ENCODE results near the gene SPG21.

DNA sequence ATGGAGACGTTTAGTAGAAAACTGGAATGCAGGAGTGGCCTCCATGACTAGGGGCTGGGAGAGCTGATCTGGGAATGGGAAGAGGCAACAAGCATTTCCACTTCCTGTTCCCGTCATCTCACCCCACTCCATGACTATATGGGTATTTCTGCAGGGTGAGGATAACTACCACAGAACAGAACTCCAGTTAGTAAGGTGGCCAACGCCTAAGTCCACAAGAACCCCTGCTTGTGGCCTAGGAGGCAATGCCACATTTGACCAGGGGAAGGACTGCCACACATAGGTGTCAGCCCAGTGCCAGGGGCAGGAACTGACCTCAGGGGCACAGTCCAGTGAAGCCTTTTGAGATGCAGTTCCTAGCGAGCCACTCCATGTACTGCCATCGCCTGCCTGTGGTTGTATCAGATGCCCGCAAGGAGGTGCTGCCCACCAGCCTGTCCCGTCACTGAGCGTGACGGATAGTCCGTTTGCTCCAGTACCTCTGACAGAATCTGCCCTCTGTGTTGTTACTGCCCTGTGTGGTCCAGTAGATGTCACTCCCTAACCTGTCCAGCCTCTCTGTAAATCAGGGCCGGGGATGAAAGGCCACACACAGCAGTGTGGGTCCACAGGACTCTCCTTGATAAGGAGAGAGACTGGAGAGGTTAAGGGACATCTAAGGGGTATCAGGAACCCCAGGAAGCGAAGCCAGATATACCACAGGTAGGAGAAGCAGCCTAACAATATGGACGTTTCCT, 43.3 kb upstream of the SPG21 start:
- TF ChIP-seq, protein P1, sequence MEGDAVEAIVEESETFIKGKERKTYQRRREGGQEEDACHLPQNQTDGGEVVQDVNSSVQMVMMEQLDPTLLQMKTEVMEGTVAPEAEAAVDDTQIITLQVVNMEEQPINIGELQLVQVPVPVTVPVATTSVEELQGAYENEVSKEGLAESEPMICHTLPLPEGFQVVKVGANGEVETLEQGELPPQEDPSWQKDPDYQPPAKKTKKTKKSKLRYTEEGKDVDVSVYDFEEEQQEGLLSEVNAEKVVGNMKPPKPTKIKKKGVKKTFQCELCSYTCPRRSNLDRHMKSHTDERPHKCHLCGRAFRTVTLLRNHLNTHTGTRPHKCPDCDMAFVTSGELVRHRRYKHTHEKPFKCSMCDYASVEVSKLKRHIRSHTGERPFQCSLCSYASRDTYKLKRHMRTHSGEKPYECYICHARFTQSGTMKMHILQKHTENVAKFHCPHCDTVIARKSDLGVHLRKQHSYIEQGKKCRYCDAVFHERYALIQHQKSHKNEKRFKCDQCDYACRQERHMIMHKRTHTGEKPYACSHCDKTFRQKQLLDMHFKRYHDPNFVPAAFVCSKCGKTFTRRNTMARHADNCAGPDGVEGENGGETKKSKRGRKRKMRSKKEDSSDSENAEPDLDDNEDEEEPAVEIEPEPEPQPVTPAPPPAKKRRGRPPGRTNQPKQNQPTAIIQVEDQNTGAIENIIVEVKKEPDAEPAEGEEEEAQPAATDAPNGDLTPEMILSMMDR (IDR thresholded peaks at IDR 0.05), result peak; percentile 54 to 68 (median 58)
- no peak for TF ChIP-seq POLR2A (IDR thresholded peaks at IDR 0.05)

Measured in sigmoid colon (tissue), 3 donors.